Upper lobe of left lung (tissue), 4 donors: ENCODE measurements around the gene QPCTL.

ENCODE experiments used
- CTCF ChIP-seq, 6 experiments: fragments of 450-650 bp in 4 of 6; fragments of 200-600 bp in 2 of 6; sonication (generic) in 2 of 6; IDR thresholded peaks; one replicate each; pipeline ENCODE4 v1.5.1; 2016 to 2019; ENCODE audit warnings: antibody characterized with exemption in 6 of 6
- EP300 ChIP-seq, 4 donors: sonication (generic); formaldehyde crosslinking; IDR thresholded peaks; one replicate each; pipeline ENCODE4 v1.5.1; 2017; ENCODE audit warnings: antibody characterized with exemption in 4 of 4, control low read depth in 2 of 4
- POLR2A ChIP-seq, 4 donors: fragments of 450-650 bp; IDR thresholded peaks; one replicate each; pipeline ENCODE4 v1.5.1; 2016 to 2017; ENCODE audit warnings: antibody characterized with exemption in 4 of 4, mild to moderate bottlenecking in 2 of 4

- TF ChIP-seq CTCF (IDR thresholded peaks at IDR 0.05) (no peak), EP300 (IDR thresholded peaks at IDR 0.05) (peak in 1 of 4 donors; percentile 11), POLR2A (IDR thresholded peaks at IDR 0.05) (peak in 2 of 4 donors; percentile 39 to 85)
These were observed 38.2 kb downstream of the QPCTL start, which contains the start of gene FBXO46 for GRCh38 chr19:45730368-45731288.
